ENCODE results near the gene C1R.
"Not testable (repeated sequence)": the region's sequence is repeated elsewhere in the genome, so short reads cannot be mapped to it uniquely, and the experiment has no call there.

C1R gene

DNA sequence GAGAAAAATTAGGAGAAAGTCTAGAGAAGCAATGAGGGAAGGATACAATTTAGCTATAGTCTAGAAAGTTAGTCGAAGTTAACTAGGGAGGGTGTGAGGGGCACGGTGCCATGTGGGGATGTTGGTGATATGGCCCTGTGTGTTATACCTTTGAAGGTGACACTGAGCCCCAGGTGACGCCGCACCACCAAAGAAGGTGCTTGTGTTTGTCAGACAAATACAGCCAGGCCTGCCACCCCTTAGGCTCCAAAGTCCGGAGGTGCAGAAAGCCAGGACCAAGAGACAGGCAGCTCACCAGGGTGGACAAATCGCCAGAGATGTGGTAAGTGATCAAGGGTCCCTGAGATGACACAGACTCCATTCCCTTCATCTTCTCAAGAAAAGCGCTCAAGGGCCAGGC, 30.6 kb downstream of the C1R start:
- Histone ChIP-seq H3K27me3 (ENCODE audit: control insufficient read depth in 1 of 2, insufficient read depth in 2 of 2, low read length in 2 of 2) (no peaks in the 10 kb centered on the region), H3K4me1 (ENCODE audit: insufficient read depth, low read length) (peaks cover 27% of the 10 kb centered on the region), H3K36me3 (ENCODE audit: insufficient read depth, low read length) (peaks cover 21% of the 10 kb centered on the region), H3K4me3 (ENCODE audit: low read depth in 1 of 2, low read length in 2 of 2) (peak overlapping the region; percentile 54 to 69), H3K9ac (ENCODE audit: low read length) (peak overlapping the region; percentile 67), H3K9me3 (ENCODE audit: low read length) (no peaks in the 10 kb centered on the region), H3K27ac (ENCODE audit: low read depth, low read length) (no peak overlapping the region)

GRCh38 chr12:7061138-7061537, 31.1 kb downstream of the C1R start:
- H3K4me1 ChIP-seq (ENCODE audit: insufficient read depth, low read length), result peaks cover 27% of the 10 kb centered on the region
- H3K36me3 ChIP-seq (ENCODE audit: insufficient read depth, low read length), result peaks cover 16% of the 10 kb centered on the region
- H3K27ac ChIP-seq (ENCODE audit: low read depth, low read length), result peak overlapping the region; percentile 65
- H3K27me3 ChIP-seq (ENCODE audit: control insufficient read depth in 1 of 2, insufficient read depth in 2 of 2, low read length in 2 of 2), result no peaks in the 10 kb centered on the region
- peak overlapping the region; percentile 67 for H3K9ac ChIP-seq (ENCODE audit: low read length)
- no peaks in the 10 kb centered on the region for H3K9me3 ChIP-seq (ENCODE audit: low read length)
- peak overlapping the region; percentile 54 to 69 for H3K4me3 ChIP-seq (ENCODE audit: low read depth in 1 of 2, low read length in 2 of 2)

DNA sequence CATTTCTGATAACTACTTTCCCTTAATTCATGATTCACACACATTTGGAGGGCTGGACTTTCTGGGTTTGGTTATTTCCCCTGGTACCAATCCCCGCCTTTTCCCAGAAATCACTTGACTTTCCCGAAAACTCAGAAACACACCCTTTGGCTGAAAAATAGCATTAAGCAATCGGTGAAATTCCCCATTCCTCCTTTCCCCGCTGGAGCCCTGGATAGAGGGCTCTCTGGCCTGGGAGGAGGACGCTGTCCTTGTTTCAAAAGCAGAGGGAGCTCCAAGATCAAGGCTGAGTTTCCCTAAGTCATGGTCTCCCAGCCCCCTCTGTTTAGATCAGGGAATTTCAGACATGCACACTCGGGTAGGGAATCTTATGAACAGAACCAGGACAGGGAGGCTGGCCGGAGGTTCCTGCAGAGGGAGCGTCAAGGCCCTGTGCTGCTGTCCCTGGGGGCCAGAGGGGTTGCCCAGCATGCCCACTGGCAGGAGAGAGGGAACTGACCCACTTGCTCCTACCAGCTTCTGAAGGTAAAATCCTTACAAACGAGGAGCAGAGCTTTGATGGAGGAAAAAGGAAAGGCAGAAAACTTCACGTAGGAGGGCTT, 31.8 kb downstream of the C1R start, which contains the start of gene C1S:
Gene C1S, plus strand, starts transcription at position 366 of the 602 bp plus-strand sequence. CDS start 1,195 bp downstream, outside the sequence.
- peak within 1 kb of the TSS; percentile 65 for H3K27ac ChIP-seq (ENCODE audit: low read depth, low read length)
- H3K9ac ChIP-seq (ENCODE audit: low read length), result peak within 1 kb of the TSS; percentile 67
- H3K9me3 ChIP-seq (ENCODE audit: low read length), result no peaks in the 10 kb centered on the region
- H3K27me3 ChIP-seq (ENCODE audit: control insufficient read depth in 1 of 2, insufficient read depth in 2 of 2, low read length in 2 of 2), result no peaks in the 10 kb centered on the region
- peaks cover 27% of the 10 kb centered on the region for H3K4me1 ChIP-seq (ENCODE audit: insufficient read depth, low read length)
- peaks cover 9% of the 10 kb centered on the region for H3K36me3 ChIP-seq (ENCODE audit: insufficient read depth, low read length)
- H3K4me3 ChIP-seq (ENCODE audit: low read depth in 1 of 2, low read length in 2 of 2), result peak within 1 kb of the TSS; percentile 54 to 69

GRCh38 chr12:7059780-7060179, 32.5 kb downstream of the C1R start:
- no peak overlapping the region for H3K9ac ChIP-seq (ENCODE audit: low read length)
- H3K27me3 ChIP-seq (ENCODE audit: control insufficient read depth in 1 of 2, insufficient read depth in 2 of 2, low read length in 2 of 2), result no peaks in the 10 kb centered on the region
- H3K4me3 ChIP-seq (ENCODE audit: low read depth in 1 of 2, low read length in 2 of 2), result no peak overlapping the region
- H3K27ac ChIP-seq (ENCODE audit: low read depth, low read length), result peak overlapping the region; percentile 28
- H3K4me1 ChIP-seq (ENCODE audit: insufficient read depth, low read length), result peaks cover 27% of the 10 kb centered on the region
- peaks cover 9% of the 10 kb centered on the region for H3K36me3 ChIP-seq (ENCODE audit: insufficient read depth, low read length)
- H3K9me3 ChIP-seq (ENCODE audit: low read length), result no peaks in the 10 kb centered on the region

DNA sequence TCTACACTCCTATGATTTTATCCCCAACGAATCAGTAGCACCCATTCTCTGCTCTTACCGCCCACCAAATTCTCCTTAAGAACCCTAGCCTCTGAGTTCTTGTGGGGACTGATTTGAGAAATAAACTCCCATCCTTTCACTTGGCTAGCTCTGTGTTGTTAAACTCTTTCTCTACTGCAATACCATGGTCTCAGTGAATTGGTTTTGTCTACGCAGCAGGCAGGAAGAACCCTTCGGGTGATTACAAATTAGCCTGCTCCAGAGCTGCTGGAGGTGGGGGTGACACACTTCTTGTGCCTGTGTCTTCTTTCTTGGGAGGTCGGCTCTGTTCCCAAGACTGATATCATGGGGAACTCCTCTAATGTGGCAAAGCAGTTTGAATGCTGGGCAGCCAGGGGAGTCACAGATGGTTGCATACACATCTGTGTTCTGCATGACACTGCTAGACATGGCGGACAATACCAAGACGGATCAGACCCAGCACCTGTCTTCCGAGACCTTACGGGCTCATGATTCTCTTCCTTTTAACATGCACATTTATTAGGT, 33.3 kb downstream of the C1R start:
- Histone ChIP-seq H3K9me3 (ENCODE audit: low read length) (no peaks in the 10 kb centered on the region), H3K4me3 (ENCODE audit: low read depth in 1 of 2, low read length in 2 of 2) (no peak overlapping the region), H3K27me3 (ENCODE audit: control insufficient read depth in 1 of 2, insufficient read depth in 2 of 2, low read length in 2 of 2) (no peaks in the 10 kb centered on the region), H3K4me1 (ENCODE audit: insufficient read depth, low read length) (peaks cover 27% of the 10 kb centered on the region), H3K36me3 (ENCODE audit: insufficient read depth, low read length) (peaks cover 9% of the 10 kb centered on the region), H3K27ac (ENCODE audit: low read depth, low read length) (no peak overlapping the region), H3K9ac (ENCODE audit: low read length) (no peak overlapping the region)

DNA sequence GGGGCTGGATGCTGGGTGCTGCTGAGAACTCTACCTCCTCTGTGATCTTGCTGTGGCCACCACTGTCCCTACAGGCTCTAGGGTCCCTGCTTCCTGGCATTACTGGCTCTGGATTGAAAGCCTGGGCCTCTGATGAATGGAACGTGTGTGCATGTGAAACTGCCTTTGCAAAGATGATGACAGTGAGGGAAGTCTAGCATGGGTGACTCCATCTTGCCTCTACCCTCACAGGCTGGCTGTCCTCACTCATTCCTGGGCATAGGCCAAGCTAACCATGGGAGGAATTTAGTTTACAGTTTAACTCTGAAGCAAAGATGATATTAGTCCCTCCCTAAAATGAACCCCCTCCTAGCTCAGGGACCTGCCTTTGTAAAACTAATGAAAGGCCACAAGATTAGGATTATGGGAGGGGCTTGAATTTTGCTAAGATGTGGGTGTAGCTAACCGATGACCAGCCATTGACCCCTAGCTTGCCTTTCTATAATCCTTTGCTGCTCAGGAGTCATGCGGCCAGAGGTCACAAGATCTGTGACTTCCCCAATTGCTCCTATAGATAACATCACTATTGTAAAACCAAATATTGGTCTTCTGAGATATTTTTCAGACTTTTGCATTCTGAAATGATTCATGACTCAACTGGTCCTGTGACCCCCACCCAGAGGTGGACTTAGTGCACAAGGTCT, 33.9 kb downstream of the C1R start:
- no peaks in the 10 kb centered on the region for H3K9me3 ChIP-seq (ENCODE audit: low read length)
- peaks cover 27% of the 10 kb centered on the region for H3K4me1 ChIP-seq (ENCODE audit: insufficient read depth, low read length)

GRCh38 chr12:7055736-7056135, 36.5 kb downstream of the C1R start:
- not testable (repeated sequence) for H3K27me3 ChIP-seq (ENCODE audit: control insufficient read depth in 1 of 2, insufficient read depth in 2 of 2, low read length in 2 of 2); H3K27ac ChIP-seq (ENCODE audit: low read depth, low read length); H3K9ac ChIP-seq (ENCODE audit: low read length); H3K4me1 ChIP-seq (ENCODE audit: insufficient read depth, low read length); H3K36me3 ChIP-seq (ENCODE audit: insufficient read depth, low read length); H3K9me3 ChIP-seq (ENCODE audit: low read length); H3K4me3 ChIP-seq (ENCODE audit: low read depth in 1 of 2, low read length in 2 of 2)

More for the DNA sequence above, 33.9 kb downstream of the C1R start:
- Histone ChIP-seq H3K36me3 (ENCODE audit: insufficient read depth, low read length) (peaks cover 5% of the 10 kb centered on the region), H3K9ac (ENCODE audit: low read length) (no peak overlapping the region), H3K27me3 (ENCODE audit: control insufficient read depth in 1 of 2, insufficient read depth in 2 of 2, low read length in 2 of 2) (no peaks in the 10 kb centered on the region), H3K4me3 (ENCODE audit: low read depth in 1 of 2, low read length in 2 of 2) (no peak overlapping the region), H3K27ac (ENCODE audit: low read depth, low read length) (no peak overlapping the region)

DNA sequence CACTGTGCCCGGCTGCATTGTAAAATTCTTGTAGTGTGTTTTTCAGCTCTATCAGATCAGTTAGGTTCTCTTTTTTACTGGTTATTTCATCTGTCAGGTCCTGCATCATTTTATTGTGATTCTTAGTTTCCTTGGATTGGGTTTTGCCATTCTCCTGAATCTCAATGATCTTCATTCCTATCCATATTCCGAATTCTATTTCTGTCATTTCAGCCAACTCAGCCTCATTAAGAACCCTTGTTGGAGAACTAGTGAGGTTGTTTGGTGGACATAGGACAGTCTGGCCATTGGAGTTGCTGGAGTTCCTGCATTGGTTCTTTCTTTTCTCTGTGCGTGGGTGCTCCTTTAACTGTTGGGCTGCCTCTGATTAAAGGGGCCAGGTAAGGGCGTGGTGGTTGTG, 37.3 kb downstream of the C1R start:
- Histone ChIP-seq H3K27ac (ENCODE audit: low read depth, low read length) (no peak overlapping the region), H3K9ac (ENCODE audit: low read length) (no peak overlapping the region), H3K4me1 (ENCODE audit: insufficient read depth, low read length) (peaks cover 4% of the 10 kb centered on the region), H3K36me3 (ENCODE audit: insufficient read depth, low read length) (no peaks in the 10 kb centered on the region), H3K4me3 (ENCODE audit: low read depth in 1 of 2, low read length in 2 of 2) (no peak overlapping the region), H3K9me3 (ENCODE audit: low read length) (no peaks in the 10 kb centered on the region), H3K27me3 (ENCODE audit: control insufficient read depth in 1 of 2, insufficient read depth in 2 of 2, low read length in 2 of 2) (no peaks in the 10 kb centered on the region)

DNA sequence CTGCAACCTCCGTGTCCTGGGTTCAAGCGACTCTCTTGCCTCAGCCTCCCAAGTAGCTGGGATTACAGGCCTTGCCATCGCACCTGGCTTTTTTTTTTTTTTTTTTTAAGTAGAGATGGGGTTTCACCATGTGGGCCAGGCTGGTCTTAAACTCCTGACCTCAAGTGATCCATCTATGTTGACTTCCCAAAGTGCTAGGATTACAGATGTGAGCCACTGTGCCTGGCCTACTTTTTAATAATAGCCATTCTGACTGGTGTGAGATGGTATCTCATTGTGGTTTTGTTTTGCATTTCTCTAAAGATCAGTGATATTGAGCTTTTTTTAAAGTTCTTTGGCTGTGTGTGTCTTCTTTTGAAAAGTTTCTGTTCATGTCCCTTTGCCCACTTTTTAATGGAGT, 42.3 kb downstream of the C1R start:
- H3K27me3 ChIP-seq (ENCODE audit: control insufficient read depth in 1 of 2, insufficient read depth in 2 of 2, low read length in 2 of 2); H3K27ac ChIP-seq (ENCODE audit: low read depth, low read length); H3K4me1 ChIP-seq (ENCODE audit: insufficient read depth, low read length); H3K9ac ChIP-seq (ENCODE audit: low read length); H3K36me3 ChIP-seq (ENCODE audit: insufficient read depth, low read length); H3K4me3 ChIP-seq (ENCODE audit: low read depth in 1 of 2, low read length in 2 of 2); H3K9me3 ChIP-seq (ENCODE audit: low read length): not testable (repeated sequence)

GRCh38 chr12:7049445-7049951, 42.7 kb downstream of the C1R start:
- H3K27ac ChIP-seq (ENCODE audit: low read depth, low read length); H3K4me3 ChIP-seq (ENCODE audit: low read depth in 1 of 2, low read length in 2 of 2); H3K36me3 ChIP-seq (ENCODE audit: insufficient read depth, low read length); H3K27me3 ChIP-seq (ENCODE audit: control insufficient read depth in 1 of 2, insufficient read depth in 2 of 2, low read length in 2 of 2); H3K9me3 ChIP-seq (ENCODE audit: low read length); H3K4me1 ChIP-seq (ENCODE audit: insufficient read depth, low read length); H3K9ac ChIP-seq (ENCODE audit: low read length): not testable (repeated sequence)

DNA sequence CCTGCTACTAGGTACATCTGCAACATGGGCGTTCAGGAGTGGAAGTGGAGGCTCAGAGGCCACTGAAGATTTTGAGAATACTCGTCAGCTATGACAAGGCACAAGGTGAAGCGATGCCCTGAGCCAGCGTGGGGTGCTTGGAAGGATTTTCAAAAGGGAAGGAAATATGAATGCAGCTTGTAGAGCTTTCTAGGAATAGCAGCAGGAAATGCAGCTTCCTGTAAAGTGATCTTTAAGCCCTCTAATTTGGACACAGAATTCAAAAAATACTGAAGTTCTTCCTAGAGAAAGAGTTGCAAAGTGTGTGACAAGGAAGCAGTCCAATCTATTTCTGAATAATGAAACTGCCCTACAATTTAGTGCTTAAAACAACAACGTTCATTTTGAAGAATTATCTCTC, 44.9 kb downstream of the C1R start:
- Histone ChIP-seq H3K4me3 (ENCODE audit: low read depth in 1 of 2, low read length in 2 of 2) (no peak overlapping the region), H3K36me3 (ENCODE audit: insufficient read depth, low read length) (no peaks in the 10 kb centered on the region), H3K27ac (ENCODE audit: low read depth, low read length) (no peak overlapping the region), H3K9me3 (ENCODE audit: low read length) (no peaks in the 10 kb centered on the region), H3K27me3 (ENCODE audit: control insufficient read depth in 1 of 2, insufficient read depth in 2 of 2, low read length in 2 of 2) (no peaks in the 10 kb centered on the region), H3K9ac (ENCODE audit: low read length) (no peak overlapping the region), H3K4me1 (ENCODE audit: insufficient read depth, low read length) (no peaks in the 10 kb centered on the region)
